Measurements from ENCODE around the gene SAFB. TPM values are rescaled to one million over a fixed set of nuclear protein-coding genes. Genes with fewer than 3 reads are reported as not detected.
A peak's percentile ranks its signal among the peaks of the same experiment; 100 is the strongest.

Gene SAFB
- total RNA-seq, 1 donor from 2014 or later = 65.1 TPM

GRCh38 chr19:5623397-5624017 lies 624 bp downstream of the SAFB start:
- no peaks in the 10 kb centered on the region for H3K27me3 Mint-ChIP-seq (ENCODE audit: low read depth, unreplicated experiment)
- peaks cover 38% of the 10 kb centered on the region for H3K4me1 ChIP-seq (ENCODE audit: insufficient read depth, low read length)
- peaks cover 98% of the 10 kb centered on the region for H3K79me2 ChIP-seq (ENCODE audit: insufficient read depth, low read length)
- peaks cover 18% of the 10 kb centered on the region for H3K36me3 Mint-ChIP-seq (ENCODE audit: low read depth, unreplicated experiment)
- H4K20me1 ChIP-seq (ENCODE audit: insufficient read depth, low read length) = peaks cover 84% of the 10 kb centered on the region
- no peak for DNase-seq (ENCODE audit: low read depth)
- H3K9me3 Mint-ChIP-seq (ENCODE audit: unreplicated experiment) = no peaks in the 10 kb centered on the region
- peaks cover 43% of the 10 kb centered on the region for H3K36me3 ChIP-seq (ENCODE audit: insufficient read depth, low read length)
- peak overlapping the region; percentile 94 for H3K4me3 ChIP-seq (ENCODE audit: insufficient read depth, low read depth, low read length)
- peak overlapping the region; percentile 100 for H3K4me3 Mint-ChIP-seq (ENCODE audit: unreplicated experiment)
- FAIRE-seq = no peak
- H3K27ac Mint-ChIP-seq (ENCODE audit: unreplicated experiment) = peak overlapping the region; percentile 99
- peak overlapping the region; percentile 97 for H3K4me2 ChIP-seq (ENCODE audit: low read length)
- H3K9ac ChIP-seq (ENCODE audit: low read length) = peak overlapping the region; percentile 98
- peak overlapping the region; percentile 95 for H3K27ac ChIP-seq (ENCODE audit: low read depth, low read length)
- H2AFZ ChIP-seq (ENCODE audit: low read depth, low read length) = peak overlapping the region; percentile 88
- no peak for TF ChIP-seq EZH2 (IDR thresholded peaks at IDR 0.05; ENCODE audit: insufficient read depth, low read length)
- no peak for TF ChIP-seq CTCF (IDR thresholded peaks at IDR 0.05; ENCODE audit: insufficient read depth, low read depth, low read length)
- no peaks in the 10 kb centered on the region for H3K9me3 ChIP-seq (ENCODE audit: insufficient read depth, low read depth, low read length)
- peaks cover 19% of the 10 kb centered on the region for H3K4me1 Mint-ChIP-seq (ENCODE audit: low read depth, unreplicated experiment)
- H3K27me3 ChIP-seq (ENCODE audit: insufficient read depth, low read length) = no peaks in the 10 kb centered on the region

GRCh38 chr19:5624018-5624663 lies 1.3 kb downstream of the SAFB start:
- no peak for FAIRE-seq
- peak overlapping the region; percentile 95 for H3K27ac ChIP-seq (ENCODE audit: low read depth, low read length)
- H3K4me3 ChIP-seq (ENCODE audit: insufficient read depth, low read depth, low read length) = peak overlapping the region; percentile 94
- no peaks in the 10 kb centered on the region for H3K9me3 ChIP-seq (ENCODE audit: insufficient read depth, low read depth, low read length)
- DNase-seq (ENCODE audit: low read depth) = peak; percentile 35
- peaks cover 98% of the 10 kb centered on the region for H3K79me2 ChIP-seq (ENCODE audit: insufficient read depth, low read length)
- Mint-ChIP-seq H3K9me3 (ENCODE audit: unreplicated experiment) (no peaks in the 10 kb centered on the region), H3K36me3 (ENCODE audit: low read depth, unreplicated experiment) (peaks cover 22% of the 10 kb centered on the region), H3K4me1 (ENCODE audit: low read depth, unreplicated experiment) (peaks cover 19% of the 10 kb centered on the region), H3K27me3 (ENCODE audit: low read depth, unreplicated experiment) (no peaks in the 10 kb centered on the region), H3K4me3 (ENCODE audit: unreplicated experiment) (peak overlapping the region; percentile 94), H3K27ac (ENCODE audit: unreplicated experiment) (peak overlapping the region; percentile 93)
- peak overlapping the region; percentile 97 for H3K4me2 ChIP-seq (ENCODE audit: low read length)
- H3K4me1 ChIP-seq (ENCODE audit: insufficient read depth, low read length) = peaks cover 38% of the 10 kb centered on the region
- H3K36me3 ChIP-seq (ENCODE audit: insufficient read depth, low read length) = peaks cover 43% of the 10 kb centered on the region
- peak overlapping the region; percentile 98 for H3K9ac ChIP-seq (ENCODE audit: low read length)
- TF ChIP-seq EZH2 (IDR thresholded peaks at IDR 0.05; ENCODE audit: insufficient read depth, low read length) = no peak
- TF ChIP-seq CTCF (IDR thresholded peaks at IDR 0.05; ENCODE audit: insufficient read depth, low read depth, low read length) = no peak
- peaks cover 85% of the 10 kb centered on the region for H4K20me1 ChIP-seq (ENCODE audit: insufficient read depth, low read length)
- H3K27me3 ChIP-seq (ENCODE audit: insufficient read depth, low read length) = no peaks in the 10 kb centered on the region
- H2AFZ ChIP-seq (ENCODE audit: low read depth, low read length) = no peak overlapping the region

All from astrocyte (in vitro differentiated cells and primary cell).